ENCODE results near the gene GPATCH2L. TPM values are rescaled to one million over a fixed set of nuclear protein-coding genes. Genes with fewer than 3 reads are reported as not detected.
A peak's percentile ranks its signal among the peaks of the same experiment; 100 is the strongest.

The GPATCH2L gene
- total and polyA plus RNA-seq, 2 of the 13 experiments (the other 11 are each of a cell fraction or from before 2014, with no cell fraction given), result 14.4 to 29.0 TPM

DNA sequence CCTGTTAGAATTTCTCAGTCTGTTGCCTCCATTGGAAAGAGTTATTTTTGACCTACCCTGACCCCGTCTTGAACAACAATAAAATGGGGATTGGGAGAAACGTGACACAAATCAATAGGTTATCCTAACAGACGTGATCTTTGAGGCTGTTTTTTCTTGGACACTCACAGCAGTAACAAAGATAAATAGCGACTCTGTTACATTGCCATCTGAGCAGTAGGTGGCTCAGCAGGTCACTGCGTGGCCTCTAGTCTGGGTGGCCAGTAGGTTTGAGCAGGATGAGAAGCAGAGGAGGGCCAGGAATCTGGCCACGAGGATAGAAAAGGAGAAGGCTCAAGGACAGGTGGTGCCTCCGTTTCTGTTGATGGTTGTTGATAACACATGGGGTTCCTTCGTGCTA is 101.4 kb downstream of the GPATCH2L start (continued):
- TF ChIP-seq ZNF280D (CRISPR knock-in tag; IDR thresholded peaks at IDR 0.05) (no peak), ZNF3 (CRISPR knock-in tag; IDR thresholded peaks at IDR 0.05) (no peak), PHF21A (CRISPR knock-in tag; IDR thresholded peaks at IDR 0.05) (no peak), RCOR2 (CRISPR knock-in tag; IDR thresholded peaks at IDR 0.05) (no peak), CREB1 (IDR thresholded peaks at IDR 0.05) (no peak), CREB1 (CRISPR knock-in tag; IDR thresholded peaks at IDR 0.05) (no peak), STAT5B (CRISPR knock-in tag; IDR thresholded peaks at IDR 0.05) (no peak), EP300 (IDR thresholded peaks at IDR 0.05; ENCODE audit: low read depth in 2 of 2, low read length in 2 of 2) (peak in 1 of 2 experiments; percentile 28; a peak in 1 of 4 replicates), EP300 (CRISPR knock-in tag; IDR thresholded peaks at IDR 0.05; ENCODE audit: borderline replicate concordance) (no peak), PRDM10 (CRISPR knock-in tag; IDR thresholded peaks at IDR 0.05; ENCODE audit: low read depth) (no peak), ZNF276 (CRISPR knock-in tag; IDR thresholded peaks at IDR 0.05; ENCODE audit: low read depth) (no peak)
- TF ChIP-seq, protein P1, sequence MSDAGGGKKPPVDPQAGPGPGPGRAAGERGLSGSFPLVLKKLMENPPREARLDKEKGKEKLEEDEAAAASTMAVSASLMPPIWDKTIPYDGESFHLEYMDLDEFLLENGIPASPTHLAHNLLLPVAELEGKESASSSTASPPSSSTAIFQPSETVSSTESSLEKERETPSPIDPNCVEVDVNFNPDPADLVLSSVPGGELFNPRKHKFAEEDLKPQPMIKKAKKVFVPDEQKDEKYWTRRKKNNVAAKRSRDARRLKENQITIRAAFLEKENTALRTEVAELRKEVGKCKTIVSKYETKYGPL (CRISPR knock-in tag; IDR thresholded peaks at IDR 0.05), result no peak
- TF ChIP-seq, protein P2, sequence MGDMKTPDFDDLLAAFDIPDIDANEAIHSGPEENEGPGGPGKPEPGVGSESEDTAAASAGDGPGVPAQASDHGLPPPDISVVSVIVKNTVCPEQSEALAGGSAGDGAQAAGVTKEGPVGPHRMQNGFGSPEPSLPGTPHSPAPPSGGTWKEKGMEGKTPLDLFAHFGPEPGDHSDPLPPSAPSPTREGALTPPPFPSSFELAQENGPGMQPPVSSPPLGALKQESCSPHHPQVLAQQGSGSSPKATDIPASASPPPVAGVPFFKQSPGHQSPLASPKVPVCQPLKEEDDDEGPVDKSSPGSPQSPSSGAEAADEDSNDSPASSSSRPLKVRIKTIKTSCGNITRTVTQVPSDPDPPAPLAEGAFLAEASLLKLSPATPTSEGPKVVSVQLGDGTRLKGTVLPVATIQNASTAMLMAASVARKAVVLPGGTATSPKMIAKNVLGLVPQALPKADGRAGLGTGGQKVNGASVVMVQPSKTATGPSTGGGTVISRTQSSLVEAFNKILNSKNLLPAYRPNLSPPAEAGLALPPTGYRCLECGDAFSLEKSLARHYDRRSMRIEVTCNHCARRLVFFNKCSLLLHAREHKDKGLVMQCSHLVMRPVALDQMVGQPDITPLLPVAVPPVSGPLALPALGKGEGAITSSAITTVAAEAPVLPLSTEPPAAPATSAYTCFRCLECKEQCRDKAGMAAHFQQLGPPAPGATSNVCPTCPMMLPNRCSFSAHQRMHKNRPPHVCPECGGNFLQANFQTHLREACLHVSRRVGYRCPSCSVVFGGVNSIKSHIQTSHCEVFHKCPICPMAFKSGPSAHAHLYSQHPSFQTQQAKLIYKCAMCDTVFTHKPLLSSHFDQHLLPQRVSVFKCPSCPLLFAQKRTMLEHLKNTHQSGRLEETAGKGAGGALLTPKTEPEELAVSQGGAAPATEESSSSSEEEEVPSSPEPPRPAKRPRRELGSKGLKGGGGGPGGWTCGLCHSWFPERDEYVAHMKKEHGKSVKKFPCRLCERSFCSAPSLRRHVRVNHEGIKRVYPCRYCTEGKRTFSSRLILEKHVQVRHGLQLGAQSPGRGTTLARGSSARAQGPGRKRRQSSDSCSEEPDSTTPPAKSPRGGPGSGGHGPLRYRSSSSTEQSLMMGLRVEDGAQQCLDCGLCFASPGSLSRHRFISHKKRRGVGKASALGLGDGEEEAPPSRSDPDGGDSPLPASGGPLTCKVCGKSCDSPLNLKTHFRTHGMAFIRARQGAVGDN (CRISPR knock-in tag; IDR thresholded peaks at IDR 0.05), result no peak
